CD1c-positive myeloid dendritic cell (primary cell): ENCODE data around the gene SHISAL2A.
"Not testable (repeated sequence)": the region's sequence is repeated elsewhere in the genome, so short reads cannot be mapped to it uniquely, and the experiment has no call there.

Experiments used
- DNase-seq: peaks from one replicate; pipeline ENCODE4 v3.0.0-alpha.2; 2016; ENCODE audit errors: extremely low spot score

Gene SHISAL2A

GRCh38 chr1:52684545-52684944 is 51.6 kb downstream of the SHISAL2A start:
- DNase-seq: no peak

DNA sequence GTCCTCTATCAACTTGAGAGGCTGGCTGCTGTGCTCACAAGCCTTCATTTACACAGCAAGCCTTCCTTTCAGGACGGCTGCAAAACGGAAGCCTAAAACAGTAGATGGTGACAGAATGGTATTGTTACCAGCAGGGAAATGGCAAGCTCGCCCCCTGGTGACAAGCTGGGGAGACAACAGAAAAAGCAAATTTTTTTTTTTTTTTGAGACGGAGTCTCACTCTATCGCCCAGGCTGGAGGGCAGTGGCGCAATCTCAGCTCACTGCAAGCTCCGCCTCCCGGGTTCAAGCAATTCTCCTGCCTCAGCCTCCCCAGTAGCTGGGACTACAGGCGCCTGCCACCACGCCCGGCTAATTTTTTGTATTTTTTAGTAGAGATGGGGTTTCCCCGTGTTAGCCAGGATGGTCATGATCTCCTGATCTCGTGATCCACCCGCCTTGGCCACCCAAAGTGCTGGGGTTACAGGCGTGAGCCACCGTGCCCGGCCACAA is 53.3 kb downstream of the SHISAL2A start:
- DNase-seq: peak; percentile 77

GRCh38 chr1:52686830-52687229 is 53.9 kb downstream of the SHISAL2A start:
- DNase-seq: no peak

DNA sequence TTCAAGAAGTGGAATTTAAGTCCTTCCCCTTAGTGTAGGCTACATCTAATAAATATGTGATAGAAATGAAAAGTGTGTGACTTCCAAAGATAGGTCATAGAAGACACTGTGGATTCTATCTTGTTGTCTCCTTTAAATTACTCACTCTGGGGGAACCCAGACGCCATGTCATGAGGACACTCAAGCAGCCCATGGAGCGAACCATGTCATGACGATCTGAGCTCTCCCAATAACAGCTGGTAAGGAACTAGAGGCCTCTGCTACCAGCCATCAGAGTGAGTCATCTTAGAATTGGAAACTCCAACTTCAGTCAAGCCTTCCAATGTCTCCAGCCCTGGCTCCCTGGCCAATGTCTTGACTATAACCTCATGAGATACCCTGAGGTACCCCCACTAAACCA is 58.9 kb downstream of the SHISAL2A start:
- no peak for DNase-seq

DNA sequence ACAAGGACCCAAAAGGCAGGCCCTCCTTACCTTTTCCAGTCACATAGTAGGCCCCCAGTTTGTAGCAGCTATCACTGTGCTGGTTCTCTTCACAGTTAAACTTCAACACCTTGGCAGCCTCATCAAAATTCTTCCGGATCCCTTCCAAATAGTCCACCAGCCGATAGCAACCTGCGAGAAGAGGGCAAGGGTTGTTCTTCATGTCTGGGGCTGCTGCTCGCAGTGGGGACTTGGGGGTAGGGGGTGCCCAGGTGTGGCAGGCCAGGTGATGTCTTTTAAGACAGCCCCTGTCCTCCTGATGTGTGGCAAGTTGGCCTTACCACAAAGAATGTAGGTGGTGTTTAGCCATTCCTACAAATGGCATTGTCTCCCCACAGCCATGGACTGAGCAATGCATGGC is 59.7 kb downstream of the SHISAL2A start:
- DNase-seq: no peak

- DNase-seq: not testable (repeated sequence)
Measured at GRCh38 chr1:52693351-52693750, 60.4 kb downstream of the SHISAL2A start.

DNA sequence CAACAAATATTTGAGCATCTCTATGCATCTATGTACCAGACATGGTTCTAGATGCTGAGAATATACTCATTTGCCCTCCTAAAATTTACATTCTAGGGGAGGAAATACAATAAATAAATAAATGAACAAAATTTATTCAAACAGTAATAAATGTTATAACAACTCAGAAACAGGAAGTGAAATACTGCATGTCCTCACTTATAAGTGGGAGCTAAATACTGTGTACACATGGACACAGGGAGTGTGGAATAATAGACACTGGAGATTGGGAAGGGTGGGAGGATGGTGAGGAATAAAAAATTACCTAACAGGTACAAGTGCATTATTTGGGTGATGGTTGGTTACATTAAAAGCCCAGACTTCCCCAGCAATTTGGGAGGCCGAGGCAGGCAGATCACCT is 60.9 kb downstream of the SHISAL2A start:
- DNase-seq: no peak

GRCh38 chr1:52695627-52696026 is 62.7 kb downstream of the SHISAL2A start:
- DNase-seq: no peak

DNA sequence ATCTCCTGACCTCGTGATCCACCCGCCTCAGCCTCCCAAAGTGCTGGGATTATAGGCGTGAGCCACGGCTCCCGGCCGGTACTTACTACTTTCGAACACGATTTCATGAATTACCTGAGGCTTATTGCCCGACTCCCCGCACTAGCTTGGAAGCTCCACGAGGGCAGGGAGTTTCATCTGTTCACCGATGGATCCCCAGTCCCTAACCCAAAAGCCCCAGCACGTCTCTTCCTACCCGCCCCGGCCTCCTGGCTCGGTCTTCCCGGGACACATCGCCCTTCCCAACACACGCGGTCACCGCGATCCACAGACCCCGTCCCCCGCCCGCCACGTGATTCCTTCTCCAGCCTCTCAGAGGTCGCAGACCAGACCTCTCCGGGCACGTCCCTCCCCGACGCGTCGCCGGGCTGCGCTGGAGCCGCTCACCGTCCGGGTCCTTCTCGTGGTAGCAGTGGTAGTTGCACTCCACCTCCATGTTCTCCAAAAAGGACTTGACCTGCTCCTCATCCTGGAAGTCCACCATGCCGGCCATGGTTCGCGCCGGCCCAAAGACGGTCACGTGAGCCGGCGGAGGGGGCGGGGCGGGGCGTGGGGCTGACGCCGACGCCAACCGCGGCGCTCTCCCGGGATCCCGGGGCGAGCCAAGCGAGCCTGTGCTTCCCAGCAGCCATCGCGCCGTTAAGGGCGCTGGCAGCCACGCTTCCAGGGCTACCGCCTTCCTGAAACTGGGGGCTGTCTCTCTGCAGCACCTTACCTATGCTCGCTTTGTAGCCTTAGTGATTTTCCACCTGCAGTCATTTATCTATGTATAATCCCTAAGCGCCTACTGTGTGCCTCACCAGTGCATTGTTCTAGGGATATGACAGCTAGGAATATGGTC is 65.1 kb downstream of the SHISAL2A start, which contains the start of gene COA7:
Gene COA7, minus strand, starts transcription at position 553 of the 880 bp plus-strand sequence. Its CDS starts 21 bp downstream, at position 532.
- DNase-seq: peak; percentile 88

GRCh38 chr1:52702886-52703787 is 70.2 kb downstream of the SHISAL2A start:
- DNase-seq: peak; percentile 91

DNA sequence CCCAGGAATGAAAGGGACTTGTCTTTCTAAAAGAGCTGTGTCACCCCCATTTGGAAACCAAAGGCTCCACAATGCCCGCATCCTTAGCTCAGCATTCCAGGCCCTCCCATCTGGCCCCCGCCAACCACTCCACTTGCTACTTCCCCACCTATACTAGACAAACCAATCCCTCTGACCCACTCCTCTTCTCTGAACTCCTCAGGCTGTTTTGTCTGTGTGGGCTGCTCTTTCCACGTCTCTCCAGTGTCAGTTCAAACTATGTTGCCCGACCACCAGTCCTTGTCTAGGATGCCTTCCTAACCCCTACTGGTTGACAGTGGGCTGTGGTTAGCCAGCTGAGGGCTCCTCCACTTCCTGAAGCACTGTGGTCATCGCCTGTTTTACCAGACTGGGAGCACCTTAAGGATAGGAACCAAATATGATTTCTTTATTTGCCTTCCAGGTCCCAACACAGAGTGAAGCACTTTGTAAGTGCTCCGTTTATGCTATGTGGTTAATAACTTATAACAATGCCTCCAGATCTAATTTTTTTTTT is 73.2 kb downstream of the SHISAL2A start:
- DNase-seq: no peak
